Lung microvascular endothelial cell (primary cell): ENCODE measurements around the gene MED29. TPM values are rescaled to one million over a fixed set of nuclear protein-coding genes. Genes with fewer than 3 reads are reported as not detected.

Experiments used
- total RNA-seq: library from RNA; depleted of rRNA; stranded (reverse); fragments of >200 nt; gene quantifications from 2 replicates; pipeline ENCODE4 v1.2.1, GENCODE V29; 2014

The MED29 gene
- total RNA-seq, 1 donor from 2014 or later: 13.5 TPM

Other genes with a start within 250 kb of the MED29 start
- gene NCCRP1, start 194.4 kb upstream of the MED29 start, total RNA-seq: not detected in 2 replicates
- gene SYCN, start 187.1 kb upstream of the MED29 start, total RNA-seq: not detected in 2 replicates
- gene IFNL3, start 146.4 kb upstream of the MED29 start, total RNA-seq: not detected in 2 replicates
- gene IFNL4, start 142.5 kb upstream of the MED29 start, total RNA-seq: not detected in 2 replicates
- gene IFNL2, start 123.0 kb upstream of the MED29 start, total RNA-seq: not detected in 2 replicates
- not detected in 2 replicates for gene IFNL1, start 95.0 kb upstream of the MED29 start, total RNA-seq
- gene LRFN1, start 70.5 kb upstream of the MED29 start, total RNA-seq: 0.44 and 0.60 TPM in 2 replicates
- 173 and 220 TPM in 2 replicates for gene GMFG, start 55.3 kb upstream of the MED29 start, total RNA-seq
- gene SAMD4B, start 49.0 kb upstream of the MED29 start, total RNA-seq: 20.7 and 21.8 TPM in 2 replicates
- gene PAF1, start 272 bp upstream of the MED29 start, total RNA-seq: 20.5 and 23.6 TPM in 2 replicates
- 0.44 and 4.0 TPM in 2 replicates for gene ZFP36, start 15.5 kb downstream of the MED29 start, total RNA-seq
- gene PLEKHG2, start 21.3 kb downstream of the MED29 start, total RNA-seq: 10.1 and 10.5 TPM in 2 replicates
- gene RPS16, start 44.6 kb downstream of the MED29 start, total RNA-seq: 200 and 211 TPM in 2 replicates
- 26.6 and 39.3 TPM in 2 replicates for gene SUPT5H, start 54.2 kb downstream of the MED29 start, total RNA-seq
- gene TIMM50, start 89.5 kb downstream of the MED29 start, total RNA-seq: 40.9 and 41.4 TPM in 2 replicates
- under 0.01 and 0.22 TPM in 2 replicates for gene DLL3, start 107.6 kb downstream of the MED29 start, total RNA-seq
- gene SELENOV, start 123.8 kb downstream of the MED29 start, total RNA-seq: not detected in 2 replicates
- gene EID2B, start 141.5 kb downstream of the MED29 start, total RNA-seq: 2.0 and 2.4 TPM in 2 replicates
- 12.9 and 14.3 TPM in 2 replicates for gene EID2, start 148.8 kb downstream of the MED29 start, total RNA-seq
- gene LGALS13, start 211.1 kb downstream of the MED29 start, total RNA-seq: not detected in 2 replicates